ENCODE results near the gene PCDHGA5.
"Not testable (repeated sequence)": the region's sequence is repeated elsewhere in the genome, so short reads cannot be mapped to it uniquely, and the experiment has no call there.

Gene PCDHGA5

GRCh38 chr5:141392429-141393198, 28.7 kb downstream of the PCDHGA5 start, which contains the start of gene PCDHGA8:
Gene PCDHGA8, plus strand, starts transcription at chr5:141392633. Its CDS starts 181 bp downstream, at chr5:141392814.
- Mint-ChIP-seq H3K9me3 (peaks cover 25 to 38% of the 10 kb centered on the region in 2 donors), H3K4me3 (no peak within 1 kb of the TSS), H3K4me1 (no peaks in the 10 kb centered on the region), H3K27ac (peak within 1 kb of the TSS in 1 of 2 donors; percentile 86), H3K27me3 (peaks cover 81% of the 10 kb centered on the region)
- ATAC-seq (no peak), DNase-seq (no peak)

GRCh38 chr5:141393267-141393666, 29.3 kb downstream of the PCDHGA5 start:
- DNase-seq (no peak), ATAC-seq (no peak)
- Mint-ChIP-seq H3K4me3 (no peak overlapping the region), H3K4me1 (no peaks in the 10 kb centered on the region), H3K27ac (no peak overlapping the region), H3K27me3 (peaks cover 77% of the 10 kb centered on the region), H3K9me3 (peaks cover 23 to 36% of the 10 kb centered on the region in 2 donors)

- not testable (repeated sequence) for H3K27ac Mint-ChIP-seq, H3K4me3 Mint-ChIP-seq, H3K4me1 Mint-ChIP-seq, ATAC-seq, DNase-seq
- Mint-ChIP-seq H3K9me3 (peaks cover 20 to 34% of the 10 kb centered on the region in 2 donors), H3K27me3 (peaks cover 77% of the 10 kb centered on the region)
These were observed 30.6 kb downstream of the PCDHGA5 start for GRCh38 chr5:141394401-141395187.

- ATAC-seq, result peak; percentile 92
- peak within 1 kb of the TSS; percentile 33 to 42 for H3K27ac Mint-ChIP-seq
- H3K9me3 Mint-ChIP-seq, result peaks cover 11 to 32% of the 10 kb centered on the region in 2 donors
- peak in 1 of 2 donors; percentile 51 for DNase-seq
- peak within 1 kb of the TSS; percentile 67 to 69 for H3K4me3 Mint-ChIP-seq
- H3K4me1 Mint-ChIP-seq, result not testable (repeated sequence)
- peaks cover 79% of the 10 kb centered on the region for H3K27me3 Mint-ChIP-seq
These were observed 34.0 kb downstream of the PCDHGA5 start, which contains the start of gene PCDHGB5 for GRCh38 chr5:141397756-141398551. Gene PCDHGB5, plus strand, starts transcription at chr5:141397947. Its CDS starts 181 bp downstream, at chr5:141398128.

GRCh38 chr5:141398608-141399007, 34.6 kb downstream of the PCDHGA5 start:
- Mint-ChIP-seq H3K27me3 (peaks cover 79% of the 10 kb centered on the region), H3K27ac (peak overlapping the region in 1 of 2 donors; percentile 42), H3K9me3 (peaks cover 11 to 38% of the 10 kb centered on the region in 2 donors), H3K4me3 (no peak overlapping the region), H3K4me1 (peaks cover 9% of the 10 kb centered on the region)
- ATAC-seq, result no peak
- no peak for DNase-seq

GRCh38 chr5:141399555-141400258, 35.7 kb downstream of the PCDHGA5 start:
- H3K27ac Mint-ChIP-seq, result no peak overlapping the region
- H3K9me3 Mint-ChIP-seq, result peaks cover 5 to 34% of the 10 kb centered on the region in 2 donors

GRCh38 chr5:141402553-141403243, 38.7 kb downstream of the PCDHGA5 start, which contains the start of gene PCDHGA9:
Gene PCDHGA9, plus strand, starts transcription at chr5:141402778. Its CDS starts 175 bp downstream, at chr5:141402953.
- Mint-ChIP-seq H3K4me3 (peak within 1 kb of the TSS; percentile 44 to 62), H3K27ac (no peak within 1 kb of the TSS), H3K9me3 (peaks cover 5 to 46% of the 10 kb centered on the region in 2 donors), H3K4me1 (peaks cover 9% of the 10 kb centered on the region), H3K27me3 (peaks cover 80% of the 10 kb centered on the region)
- ATAC-seq, result no peak
- no peak for DNase-seq

More at GRCh38 chr5:141399555-141400258, 35.7 kb downstream of the PCDHGA5 start:
- DNase-seq (no peak), ATAC-seq (no peak)
- Mint-ChIP-seq H3K27me3 (peaks cover 79% of the 10 kb centered on the region), H3K4me1 (peaks cover 9% of the 10 kb centered on the region), H3K4me3 (no peak overlapping the region)

GRCh38 chr5:141403387-141403786, 39.4 kb downstream of the PCDHGA5 start:
- no peak overlapping the region for H3K27ac Mint-ChIP-seq
- no peak for ATAC-seq
- no peak for DNase-seq
- H3K4me1 Mint-ChIP-seq, result peaks cover 16% of the 10 kb centered on the region
- peak overlapping the region in 1 of 2 donors; percentile 62 for H3K4me3 Mint-ChIP-seq
- H3K9me3 Mint-ChIP-seq, result peaks cover 5 to 53% of the 10 kb centered on the region in 2 donors
- peaks cover 86% of the 10 kb centered on the region for H3K27me3 Mint-ChIP-seq

GRCh38 chr5:141407790-141408505, 44.0 kb downstream of the PCDHGA5 start, which contains the start of gene PCDHGB6:
Gene PCDHGB6, plus strand, starts transcription at chr5:141408021. Its CDS starts 182 bp downstream, at chr5:141408203.
- ATAC-seq, result peak; percentile 76
- peaks cover 13% of the 10 kb centered on the region for H3K4me1 Mint-ChIP-seq
- peak in 1 of 2 donors; percentile 52 for DNase-seq
- peak within 1 kb of the TSS in 1 of 2 donors; percentile 9 for H3K27ac Mint-ChIP-seq
- H3K27me3 Mint-ChIP-seq, result peaks cover 79% of the 10 kb centered on the region
- H3K4me3 Mint-ChIP-seq, result peak within 1 kb of the TSS; percentile 73 to 81
- peaks cover 10 to 49% of the 10 kb centered on the region in 2 donors for H3K9me3 Mint-ChIP-seq

GRCh38 chr5:141409598-141410306, 45.8 kb downstream of the PCDHGA5 start:
- peaks cover 79% of the 10 kb centered on the region for H3K27me3 Mint-ChIP-seq
- ATAC-seq (no peak), DNase-seq (no peak)
- H3K9me3 Mint-ChIP-seq, result peaks cover 10 to 38% of the 10 kb centered on the region in 2 donors
- H3K4me3 Mint-ChIP-seq, result no peak overlapping the region
- no peak overlapping the region for H3K27ac Mint-ChIP-seq
- peaks cover 26% of the 10 kb centered on the region for H3K4me1 Mint-ChIP-seq

- ATAC-seq (no peak), DNase-seq (no peak)
- Mint-ChIP-seq H3K27me3 (peaks cover 81% of the 10 kb centered on the region), H3K4me3 (no peak overlapping the region), H3K27ac (no peak overlapping the region), H3K4me1 (peaks cover 32% of the 10 kb centered on the region), H3K9me3 (peaks cover 10 to 29% of the 10 kb centered on the region in 2 donors)
These were observed 47.6 kb downstream of the PCDHGA5 start for GRCh38 chr5:141411575-141411974.

GRCh38 chr5:141412854-141413539, 49.0 kb downstream of the PCDHGA5 start, which contains the start of gene PCDHGA10:
Gene PCDHGA10, plus strand, starts transcription at chr5:141412987. Its CDS starts 189 bp downstream, at chr5:141413176.
- Mint-ChIP-seq H3K4me3 (peak within 1 kb of the TSS; percentile 89 to 91), H3K9me3 (peaks cover 10 to 28% of the 10 kb centered on the region in 2 donors), H3K27me3 (peaks cover 82% of the 10 kb centered on the region), H3K27ac (peak within 1 kb of the TSS in 1 of 2 donors; percentile 96), H3K4me1 (peaks cover 36% of the 10 kb centered on the region)
- ATAC-seq (peak; percentile 78), DNase-seq (peak; percentile 56 to 64)

All from stimulated activated naive CD8-positive, alpha-beta T cell treated with anti-CD3 and anti-CD28 coated beads, Interleukin-15, amount 100 ng/mL, for 72 hours (primary cell).